ENCODE measurements around the gene AKNAD1.

DNA sequence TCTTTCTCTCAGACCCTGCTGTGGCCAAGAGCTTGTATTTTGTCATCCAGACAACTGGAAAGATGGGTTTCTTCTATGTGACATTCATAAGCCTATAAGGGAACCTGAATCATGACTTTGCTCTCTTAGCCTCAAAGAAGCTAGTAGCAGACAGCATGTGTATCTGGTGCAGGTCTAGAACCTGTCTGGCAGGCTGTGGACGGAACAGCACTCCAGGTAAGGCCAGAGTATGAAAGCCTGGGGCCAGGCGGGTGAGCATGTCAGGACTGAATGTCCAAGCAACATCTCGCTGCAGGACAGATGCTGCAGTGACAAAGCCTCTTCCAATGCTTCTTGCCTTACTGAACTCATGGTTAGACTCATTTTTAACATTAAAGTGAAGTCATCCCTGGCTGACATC, 32.8 kb downstream of the AKNAD1 start:
- TF ChIP-seq SP1 (IDR thresholded peaks at IDR 0.05) = no peak
- no peak for TF ChIP-seq L3MBTL2 (conservative IDR thresholded peaks at IDR 0.05)
- TF ChIP-seq ELF4 (IDR thresholded peaks at IDR 0.05) = no peak

Data from HEK293T (cell line).